Measurements from ENCODE around the gene OR1N1.

Gene OR1N1

GRCh38 chr9:122519376-122519775 is 7.7 kb downstream of the OR1N1 start:
- Mint-ChIP-seq H3K4me3 (no peak overlapping the region), H3K9me3 (peaks cover 29% of the 10 kb centered on the region), H3K27ac (no peak overlapping the region), H3K36me3 (ENCODE audit: low read depth) (no peaks in the 10 kb centered on the region), H3K27me3 (ENCODE audit: low read depth, poor library complexity) (no peaks in the 10 kb centered on the region), H3K4me1 (no peaks in the 10 kb centered on the region)
- no peak for DNase-seq
- TF ChIP-seq CTCF (IDR thresholded peaks at IDR 0.05) = no peak

- peaks cover 30% of the 10 kb centered on the region for H3K9me3 Mint-ChIP-seq
- H3K4me3 Mint-ChIP-seq = no peak within 1 kb of the TSS
- no peaks in the 10 kb centered on the region for H3K36me3 Mint-ChIP-seq (ENCODE audit: low read depth)
- no peak for DNase-seq
- H3K27me3 Mint-ChIP-seq (ENCODE audit: low read depth, poor library complexity) = no peaks in the 10 kb centered on the region
- H3K27ac Mint-ChIP-seq = no peak within 1 kb of the TSS
- no peak for TF ChIP-seq CTCF (IDR thresholded peaks at IDR 0.05)
- no peaks in the 10 kb centered on the region for H3K4me1 Mint-ChIP-seq
Measured at GRCh38 chr9:122518841-122519240, 8.3 kb downstream of the OR1N1 start, which contains the start of gene OR1J4. Gene OR1J4, plus strand, starts transcription at chr9:122519141. Its CDS starts 0 bp downstream, at chr9:122519141.

DNA sequence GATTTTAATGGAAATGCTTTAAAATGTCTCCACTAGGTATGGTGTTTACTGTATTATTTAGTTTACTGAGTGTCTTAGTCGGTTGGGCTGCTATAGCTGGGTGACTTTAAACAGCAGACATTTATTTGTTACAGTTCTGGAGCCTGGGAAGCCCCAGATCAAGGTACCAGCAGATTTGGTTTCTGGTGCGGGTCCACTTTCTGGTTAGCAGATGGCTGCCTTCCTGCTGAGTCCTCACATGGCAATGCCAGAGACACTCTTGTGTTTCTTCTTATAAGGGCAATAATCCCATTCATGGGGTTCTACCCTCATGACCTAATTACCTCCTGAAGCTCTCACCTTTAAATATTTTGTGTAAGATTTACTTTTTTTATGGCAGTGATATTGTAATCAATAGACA is 8.9 kb downstream of the OR1N1 start:
- Mint-ChIP-seq H3K9me3 (peaks cover 29% of the 10 kb centered on the region), H3K27ac (no peak overlapping the region)

DNA sequence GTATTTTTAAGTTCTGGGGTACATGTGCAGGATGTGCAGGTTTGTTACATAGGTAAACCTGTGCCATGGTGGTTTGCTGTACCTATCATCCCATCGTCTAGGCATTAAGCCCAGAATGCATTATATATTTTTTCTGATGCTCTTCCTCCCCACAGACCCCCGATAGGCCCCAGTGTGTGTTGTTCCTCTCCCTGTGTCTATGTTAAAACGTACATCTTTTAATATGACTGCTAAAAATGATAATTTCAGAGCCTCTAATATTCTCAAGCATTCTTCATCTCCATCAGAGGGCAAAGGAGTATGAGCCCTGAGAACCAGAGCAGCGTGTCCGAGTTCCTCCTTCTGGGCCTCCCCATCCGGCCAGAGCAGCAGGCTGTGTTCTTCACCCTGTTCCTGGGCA is 16.6 kb downstream of the OR1N1 start, which contains the start of gene OR1J2:
Gene OR1J2, plus strand, starts transcription at position 301 of the 400 bp plus-strand sequence. Its CDS starts 0 bp downstream, at position 301.
- no peak for TF ChIP-seq CTCF (IDR thresholded peaks at IDR 0.05)
- DNase-seq = no peak
- Mint-ChIP-seq H3K4me3 (no peak within 1 kb of the TSS), H3K27me3 (ENCODE audit: low read depth, poor library complexity) (no peaks in the 10 kb centered on the region), H3K27ac (no peak within 1 kb of the TSS), H3K9me3 (peaks cover 25% of the 10 kb centered on the region), H3K36me3 (ENCODE audit: low read depth) (no peaks in the 10 kb centered on the region), H3K4me1 (no peaks in the 10 kb centered on the region)

More for the DNA sequence above, 8.9 kb downstream of the OR1N1 start:
- TF ChIP-seq CTCF (IDR thresholded peaks at IDR 0.05) = no peak
- H3K27me3 Mint-ChIP-seq (ENCODE audit: low read depth, poor library complexity) = no peaks in the 10 kb centered on the region
- H3K4me3 Mint-ChIP-seq = no peak overlapping the region
- H3K36me3 Mint-ChIP-seq (ENCODE audit: low read depth) = no peaks in the 10 kb centered on the region
- no peaks in the 10 kb centered on the region for H3K4me1 Mint-ChIP-seq
- DNase-seq = no peak

DNA sequence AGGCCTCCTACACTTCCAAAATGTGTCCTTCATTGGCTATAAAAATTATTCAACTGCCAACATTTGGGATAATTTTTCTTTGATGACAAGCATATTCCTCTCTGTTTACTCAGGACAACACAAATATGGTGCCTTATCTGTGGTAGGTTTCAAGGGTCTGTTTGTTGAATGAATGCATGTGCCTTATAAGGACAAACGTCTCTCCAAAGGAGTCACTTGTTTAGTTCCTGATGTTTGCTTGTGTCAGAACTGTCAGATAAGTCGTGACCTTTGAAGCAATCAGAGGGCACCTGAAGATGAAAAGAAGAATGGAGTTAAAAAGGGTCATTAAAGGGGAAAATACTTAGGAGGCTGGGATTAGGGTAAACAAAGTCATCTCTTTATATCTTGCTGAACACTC is 20.1 kb downstream of the OR1N1 start:
- Mint-ChIP-seq H3K27me3 (ENCODE audit: low read depth, poor library complexity) (no peaks in the 10 kb centered on the region), H3K4me3 (no peak overlapping the region), H3K27ac (no peak overlapping the region), H3K9me3 (peaks cover 16% of the 10 kb centered on the region), H3K4me1 (no peaks in the 10 kb centered on the region), H3K36me3 (ENCODE audit: low read depth) (no peaks in the 10 kb centered on the region)
- DNase-seq = no peak
- TF ChIP-seq CTCF (IDR thresholded peaks at IDR 0.05) = no peak

DNA sequence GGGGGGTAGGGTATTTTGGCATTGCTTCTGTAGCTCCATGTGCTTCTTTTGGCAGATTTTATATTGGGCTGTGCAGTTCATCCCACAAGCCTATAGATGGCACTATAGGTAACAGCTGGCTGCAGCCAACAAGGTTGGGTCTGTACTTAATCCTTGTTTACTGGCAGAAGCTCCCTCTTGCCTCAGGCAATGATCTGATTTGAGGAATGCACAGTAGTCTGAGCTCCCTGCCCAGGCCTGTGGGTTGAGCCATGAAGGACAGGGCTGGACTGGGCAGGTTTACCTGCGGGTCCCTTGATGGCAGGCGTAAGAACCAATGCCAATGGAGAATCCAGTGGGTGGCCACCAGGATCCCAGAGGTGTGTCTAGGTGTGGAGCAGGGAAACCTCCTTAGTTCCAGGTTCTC is 28.2 kb downstream of the OR1N1 start:
- Mint-ChIP-seq H3K27me3 (ENCODE audit: low read depth, poor library complexity) (peaks cover 2% of the 10 kb centered on the region), H3K27ac (no peak overlapping the region), H3K4me3 (no peak overlapping the region), H3K36me3 (ENCODE audit: low read depth) (no peaks in the 10 kb centered on the region), H3K4me1 (no peaks in the 10 kb centered on the region), H3K9me3 (peaks cover 43% of the 10 kb centered on the region)
- TF ChIP-seq CTCF (IDR thresholded peaks at IDR 0.05) = peak; percentile 46
- no peak for DNase-seq
